MM.1S (cell line): Measurements from ENCODE around the gene F5.

Source experiments
- EZH2 ChIP-seq: fragments of 300-600 bp; sonication (generic); optimal IDR thresholded peaks from 2 replicates; pipeline ENCODE3; 2017; ENCODE audit warnings: low read depth, mild to moderate bottlenecking, antibody characterized with exemption, low read length, mixed read lengths
- TF ChIP-seq, protein P1 (sequence below): fragments of 300-600 bp; sonication (generic); IDR thresholded peaks from 2 replicates; pipeline ENCODE4 v1.5.1; 2016; ENCODE audit warnings: antibody characterized with exemption, low read length, mixed read lengths

DNA sequence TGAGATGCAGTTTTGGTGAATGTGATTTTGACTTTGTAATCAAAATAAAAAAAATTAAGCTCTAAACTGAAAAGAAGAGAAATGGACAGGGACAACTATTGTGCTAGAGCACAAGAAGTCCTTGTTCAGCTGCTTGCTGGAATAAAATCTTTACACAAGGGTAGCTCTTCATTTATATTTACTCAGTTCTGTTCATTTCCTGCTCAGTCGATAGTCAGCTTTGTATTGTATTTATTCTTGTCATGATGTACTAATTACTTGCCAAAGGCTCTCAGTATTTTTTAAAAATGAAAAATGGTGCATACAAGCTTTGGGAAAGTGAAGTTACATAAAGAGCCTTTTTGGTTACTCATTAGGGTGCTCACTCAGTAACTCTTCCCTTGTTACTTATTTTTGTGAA, 17.8 kb downstream of the F5 start:
- TF ChIP-seq, protein P1, sequence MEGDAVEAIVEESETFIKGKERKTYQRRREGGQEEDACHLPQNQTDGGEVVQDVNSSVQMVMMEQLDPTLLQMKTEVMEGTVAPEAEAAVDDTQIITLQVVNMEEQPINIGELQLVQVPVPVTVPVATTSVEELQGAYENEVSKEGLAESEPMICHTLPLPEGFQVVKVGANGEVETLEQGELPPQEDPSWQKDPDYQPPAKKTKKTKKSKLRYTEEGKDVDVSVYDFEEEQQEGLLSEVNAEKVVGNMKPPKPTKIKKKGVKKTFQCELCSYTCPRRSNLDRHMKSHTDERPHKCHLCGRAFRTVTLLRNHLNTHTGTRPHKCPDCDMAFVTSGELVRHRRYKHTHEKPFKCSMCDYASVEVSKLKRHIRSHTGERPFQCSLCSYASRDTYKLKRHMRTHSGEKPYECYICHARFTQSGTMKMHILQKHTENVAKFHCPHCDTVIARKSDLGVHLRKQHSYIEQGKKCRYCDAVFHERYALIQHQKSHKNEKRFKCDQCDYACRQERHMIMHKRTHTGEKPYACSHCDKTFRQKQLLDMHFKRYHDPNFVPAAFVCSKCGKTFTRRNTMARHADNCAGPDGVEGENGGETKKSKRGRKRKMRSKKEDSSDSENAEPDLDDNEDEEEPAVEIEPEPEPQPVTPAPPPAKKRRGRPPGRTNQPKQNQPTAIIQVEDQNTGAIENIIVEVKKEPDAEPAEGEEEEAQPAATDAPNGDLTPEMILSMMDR: no peak
- no peak for TF ChIP-seq EZH2
